ENCODE data around the gene F7. TPM values are rescaled to one million over a fixed set of nuclear protein-coding genes. Genes with fewer than 3 reads are reported as not detected.

Gene F7
- total and polyA plus RNA-seq, 2 experiments from 2014 or later = not detected

DNA sequence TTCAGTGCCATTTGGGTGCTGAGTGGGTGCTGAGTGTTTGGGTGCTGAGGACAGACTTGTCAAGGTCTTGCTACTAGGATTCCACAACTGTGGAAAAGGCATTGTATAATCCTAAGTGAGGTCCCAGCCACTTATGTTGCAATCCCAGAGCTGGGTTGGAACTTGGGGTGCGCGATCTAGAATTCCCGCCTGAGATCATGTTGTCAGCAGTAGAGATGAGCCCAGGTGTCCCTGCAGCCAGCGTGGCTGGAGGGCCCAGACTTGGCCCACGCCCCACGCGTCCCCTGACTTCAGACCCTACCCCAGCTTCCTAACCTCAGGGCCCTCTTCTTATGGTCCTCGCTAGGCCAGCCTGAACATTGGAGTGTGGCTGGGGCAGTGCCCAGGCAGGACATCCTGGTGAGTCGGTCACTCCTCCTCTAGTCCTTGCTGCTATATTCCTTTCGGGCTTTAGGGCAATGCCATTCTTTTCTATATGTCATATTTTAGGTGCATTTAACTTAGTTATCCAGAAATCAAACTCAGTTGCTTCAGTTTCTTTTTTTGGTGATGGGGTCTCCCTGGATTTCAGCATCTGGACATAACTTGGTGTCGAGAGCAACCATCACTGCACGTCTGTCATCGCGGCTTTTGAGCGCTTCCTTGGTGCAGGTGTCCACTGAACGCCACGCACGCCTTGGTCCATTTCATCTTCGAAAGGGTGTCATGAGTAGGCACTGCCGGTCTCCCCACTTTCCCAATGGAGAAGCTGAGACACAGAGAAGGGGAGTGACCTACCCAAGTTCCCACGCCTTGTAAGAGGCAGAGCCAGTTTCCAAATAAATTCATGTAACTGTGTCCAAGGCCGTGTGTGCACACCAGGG is 46.4 kb upstream of the F7 start:
- peak; percentile 6 for DNase-seq
- Histone ChIP-seq H3K79me2 (ENCODE audit: insufficient read depth) (no peaks in the 10 kb centered on the region), H3K9ac (no peak overlapping the region), H3K4me1 (ENCODE audit: insufficient read depth) (no peaks in the 10 kb centered on the region), H3K36me3 (ENCODE audit: low read depth) (no peaks in the 10 kb centered on the region), H3K9me2 (ENCODE audit: insufficient read depth) (no peaks in the 10 kb centered on the region), H3F3A (ENCODE audit: insufficient read depth) (no peaks in the 10 kb centered on the region), H4K20me1 (ENCODE audit: insufficient read depth) (no peaks in the 10 kb centered on the region), H3K27me3 (replicated peaks; ENCODE audit: insufficient read depth) (peaks cover 8% of the 10 kb centered on the region), H2AFZ (no peak overlapping the region), H3K4me3 (no peak overlapping the region), H3K27ac (no peak overlapping the region), H3K9me3 (ENCODE audit: low read depth) (no peaks in the 10 kb centered on the region), H3K4me2 (ENCODE audit: unreplicated experiment) (no peak overlapping the region)
- 86 to 87% methylated on average over 22 of the region's 22 CpGs for WGBS, 2 experiments (ENCODE audit: low coverage in 1 of 2, low lambda C conversion rate in 2 of 2, missing lambda C conversion rate in 2 of 2)
- TF ChIP-seq EZH2phosphoT487 (IDR thresholded peaks at IDR 0.05; ENCODE audit: insufficient read depth, low read depth) (no peak), EZH2 (IDR thresholded peaks at IDR 0.05; ENCODE audit: insufficient read depth, poor library complexity, severe bottlenecking) (no peak)
- in situ Hi-C loops (cut with MboI) = no loop called here

DNA sequence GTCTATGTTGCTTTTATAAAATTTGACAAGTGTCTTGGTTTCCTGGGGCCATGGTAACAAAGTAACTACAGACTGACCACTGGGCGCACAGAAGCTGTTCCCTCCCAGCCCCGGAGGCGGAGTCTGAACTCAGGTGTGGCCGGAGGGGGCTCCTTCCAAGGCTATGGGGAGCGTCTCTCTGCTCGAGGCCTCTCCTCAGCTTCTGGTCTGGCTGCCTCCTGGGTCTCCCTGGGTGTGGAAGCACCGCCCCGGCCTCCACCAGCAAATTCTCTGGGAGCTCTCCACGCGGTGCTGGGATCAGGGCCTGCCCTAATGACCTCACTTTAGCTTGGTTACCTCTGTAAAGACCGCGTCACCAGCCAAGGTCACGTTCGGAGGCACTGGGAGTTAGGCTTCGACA is 45.7 kb upstream of the F7 start:
- TF ChIP-seq EZH2 (IDR thresholded peaks at IDR 0.05; ENCODE audit: insufficient read depth, poor library complexity, severe bottlenecking) = no peak
- no peak for TF ChIP-seq EZH2phosphoT487 (IDR thresholded peaks at IDR 0.05; ENCODE audit: insufficient read depth, low read depth)
- Histone ChIP-seq H3K4me1 (ENCODE audit: insufficient read depth) (no peaks in the 10 kb centered on the region), H2AFZ (no peak overlapping the region), H3K9me3 (ENCODE audit: low read depth) (no peaks in the 10 kb centered on the region), H3F3A (ENCODE audit: insufficient read depth) (no peaks in the 10 kb centered on the region), H3K4me3 (no peak overlapping the region), H3K27ac (no peak overlapping the region), H3K4me2 (ENCODE audit: unreplicated experiment) (no peak overlapping the region), H3K36me3 (ENCODE audit: low read depth) (no peaks in the 10 kb centered on the region), H3K9me2 (ENCODE audit: insufficient read depth) (no peaks in the 10 kb centered on the region), H3K79me2 (ENCODE audit: insufficient read depth) (no peaks in the 10 kb centered on the region), H4K20me1 (ENCODE audit: insufficient read depth) (no peaks in the 10 kb centered on the region), H3K9ac (no peak overlapping the region), H3K27me3 (replicated peaks; ENCODE audit: insufficient read depth) (peaks cover 1% of the 10 kb centered on the region)
- 51 to 61% methylated on average over 14 to 15 of the region's 15 CpGs for WGBS, 2 experiments (ENCODE audit: low coverage in 1 of 2, low lambda C conversion rate in 2 of 2, missing lambda C conversion rate in 2 of 2)
- in situ Hi-C loops (cut with MboI) = no loop called here
- no peak for DNase-seq

DNA sequence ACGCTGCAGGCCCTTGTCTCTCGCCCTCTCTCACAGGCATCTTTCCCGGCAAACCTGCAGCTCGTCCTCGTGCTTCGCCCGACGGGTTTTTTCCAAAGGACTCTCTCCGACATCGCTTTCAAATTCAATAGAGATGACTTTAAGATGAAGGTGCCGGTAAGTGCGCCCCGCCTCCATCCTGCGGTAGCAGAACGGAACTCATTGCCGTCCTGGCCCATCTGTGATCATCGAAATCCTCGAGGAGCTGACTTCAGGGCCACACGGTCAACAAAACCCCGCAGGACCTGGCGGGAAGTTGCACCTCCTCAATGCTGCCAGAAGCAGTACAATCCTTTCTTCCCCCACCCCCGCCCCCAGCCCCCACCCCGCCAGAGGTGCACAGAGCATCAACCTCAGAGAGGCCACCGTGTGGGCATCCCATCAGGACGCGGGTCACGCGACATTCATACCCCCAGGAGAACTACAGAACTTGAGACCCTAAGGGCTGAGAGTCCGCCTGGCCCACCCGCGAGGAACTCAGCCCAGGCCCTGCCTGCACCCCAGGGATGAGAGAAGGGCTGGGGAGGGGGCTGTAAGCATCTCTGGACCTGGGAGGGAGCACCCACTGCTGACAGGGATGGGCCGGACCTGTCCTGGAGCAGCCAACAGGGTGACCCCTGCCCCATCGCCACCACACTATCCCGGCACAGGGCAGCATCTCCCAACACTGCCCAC is 44.9 kb upstream of the F7 start:
- H2AFZ ChIP-seq = no peak overlapping the region
- WGBS, 2 experiments (ENCODE audit: low coverage in 1 of 2, low lambda C conversion rate in 2 of 2, missing lambda C conversion rate in 2 of 2) = 71 to 76% methylated on average over 27 to 34 of the region's 34 CpGs
- no peaks in the 10 kb centered on the region for H4K20me1 ChIP-seq (ENCODE audit: insufficient read depth)
- no peak overlapping the region for H3K27ac ChIP-seq
- no peaks in the 10 kb centered on the region for H3K4me1 ChIP-seq (ENCODE audit: insufficient read depth)
- no peaks in the 10 kb centered on the region for H3K27me3 ChIP-seq (replicated peaks; ENCODE audit: insufficient read depth)
- in situ Hi-C loops (cut with MboI) = no loop called here
- H3K4me2 ChIP-seq (ENCODE audit: unreplicated experiment) = no peak overlapping the region
- H3K9me3 ChIP-seq (ENCODE audit: low read depth) = no peaks in the 10 kb centered on the region
- H3K9ac ChIP-seq = no peak overlapping the region
- H3K36me3 ChIP-seq (ENCODE audit: low read depth) = no peaks in the 10 kb centered on the region
- TF ChIP-seq EZH2phosphoT487 (IDR thresholded peaks at IDR 0.05; ENCODE audit: insufficient read depth, low read depth) (no peak), EZH2 (IDR thresholded peaks at IDR 0.05; ENCODE audit: insufficient read depth, poor library complexity, severe bottlenecking) (no peak)
- no peaks in the 10 kb centered on the region for H3K79me2 ChIP-seq (ENCODE audit: insufficient read depth)
- H3F3A ChIP-seq (ENCODE audit: insufficient read depth) = no peaks in the 10 kb centered on the region
- no peak for DNase-seq
- H3K4me3 ChIP-seq = no peak overlapping the region
- no peaks in the 10 kb centered on the region for H3K9me2 ChIP-seq (ENCODE audit: insufficient read depth)

DNA sequence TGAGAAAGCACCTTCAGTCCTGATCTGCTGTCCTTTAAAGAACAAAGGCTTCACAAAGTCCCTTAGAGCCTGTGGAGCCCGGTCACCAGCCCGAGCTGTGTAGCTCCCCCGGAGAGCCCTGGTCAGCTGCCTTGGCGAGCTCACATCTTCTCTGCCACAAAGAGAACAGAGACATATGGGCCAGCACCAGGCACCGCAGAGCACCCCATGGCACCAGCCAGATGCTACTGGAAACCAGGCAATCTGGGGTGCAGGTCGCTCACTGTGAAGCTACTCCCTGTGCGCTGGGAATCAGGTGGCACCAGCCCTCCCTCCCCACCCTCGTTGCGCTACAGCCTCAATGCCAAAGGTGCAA is 44.3 kb upstream of the F7 start:
- Histone ChIP-seq H3K79me2 (ENCODE audit: insufficient read depth) (no peaks in the 10 kb centered on the region), H3K9ac (no peak overlapping the region), H3K9me3 (ENCODE audit: low read depth) (no peaks in the 10 kb centered on the region), H3K4me1 (ENCODE audit: insufficient read depth) (no peaks in the 10 kb centered on the region), H2AFZ (no peak overlapping the region), H3K36me3 (ENCODE audit: low read depth) (no peaks in the 10 kb centered on the region), H3K4me2 (ENCODE audit: unreplicated experiment) (no peak overlapping the region), H3K27ac (no peak overlapping the region), H3K27me3 (replicated peaks; ENCODE audit: insufficient read depth) (no peaks in the 10 kb centered on the region), H4K20me1 (ENCODE audit: insufficient read depth) (no peaks in the 10 kb centered on the region), H3F3A (ENCODE audit: insufficient read depth) (no peaks in the 10 kb centered on the region), H3K4me3 (no peak overlapping the region), H3K9me2 (ENCODE audit: insufficient read depth) (no peaks in the 10 kb centered on the region)
- DNase-seq = no peak
- TF ChIP-seq EZH2 (IDR thresholded peaks at IDR 0.05; ENCODE audit: insufficient read depth, poor library complexity, severe bottlenecking) = no peak
- no peak for TF ChIP-seq EZH2phosphoT487 (IDR thresholded peaks at IDR 0.05; ENCODE audit: insufficient read depth, low read depth)
- in situ Hi-C loops (cut with MboI) = no loop called here
- WGBS, 2 experiments (ENCODE audit: low coverage in 1 of 2, low lambda C conversion rate in 2 of 2, missing lambda C conversion rate in 2 of 2) = 69 to 74% methylated on average over 7 to 9 of the region's 9 CpGs
